ENCODE results near the gene TMEM245. TPM values are rescaled to one million over a fixed set of nuclear protein-coding genes. Genes with fewer than 3 reads are reported as not detected.

TMEM245 gene
- polyA plus RNA-seq, 1 experiment: 30.4 TPM

DNA sequence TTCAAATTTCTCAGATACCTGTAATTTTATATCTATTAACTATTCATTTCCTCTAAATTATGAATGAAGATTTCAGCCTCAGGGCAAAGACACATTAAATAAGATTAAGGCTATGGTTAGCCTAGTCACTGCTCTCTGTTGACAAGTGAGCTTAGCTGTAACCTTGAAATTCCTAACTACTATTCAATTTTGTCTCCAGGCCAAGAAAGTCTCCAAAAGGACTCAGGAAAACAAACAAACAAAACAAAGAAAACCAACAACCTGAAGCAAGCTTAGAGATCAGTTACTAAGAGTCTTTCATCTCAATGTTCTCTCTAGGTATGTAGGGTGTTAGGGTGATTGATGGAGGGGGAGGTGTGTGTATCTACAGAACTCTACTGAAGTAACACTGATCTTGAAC is 96.9 kb downstream of the TMEM245 start:
- CTCF ChIA-PET: no interaction called here
- DNase-seq (ENCODE audit: low read depth): no peak
- H3K4me3 ChIP-seq (ENCODE audit: low read depth, low read length): no peak overlapping the region
- POLR2A ChIA-PET: no interaction called here
- no peaks in the 10 kb centered on the region for H3K27me3 ChIP-seq (ENCODE audit: control insufficient read depth, insufficient read depth, low read length)
- H3K36me3 ChIP-seq (ENCODE audit: control insufficient read depth, insufficient read depth, low read length): peaks cover 1% of the 10 kb centered on the region; the same call in 1 of the 2 replicates
- TF ChIP-seq, protein P1, sequence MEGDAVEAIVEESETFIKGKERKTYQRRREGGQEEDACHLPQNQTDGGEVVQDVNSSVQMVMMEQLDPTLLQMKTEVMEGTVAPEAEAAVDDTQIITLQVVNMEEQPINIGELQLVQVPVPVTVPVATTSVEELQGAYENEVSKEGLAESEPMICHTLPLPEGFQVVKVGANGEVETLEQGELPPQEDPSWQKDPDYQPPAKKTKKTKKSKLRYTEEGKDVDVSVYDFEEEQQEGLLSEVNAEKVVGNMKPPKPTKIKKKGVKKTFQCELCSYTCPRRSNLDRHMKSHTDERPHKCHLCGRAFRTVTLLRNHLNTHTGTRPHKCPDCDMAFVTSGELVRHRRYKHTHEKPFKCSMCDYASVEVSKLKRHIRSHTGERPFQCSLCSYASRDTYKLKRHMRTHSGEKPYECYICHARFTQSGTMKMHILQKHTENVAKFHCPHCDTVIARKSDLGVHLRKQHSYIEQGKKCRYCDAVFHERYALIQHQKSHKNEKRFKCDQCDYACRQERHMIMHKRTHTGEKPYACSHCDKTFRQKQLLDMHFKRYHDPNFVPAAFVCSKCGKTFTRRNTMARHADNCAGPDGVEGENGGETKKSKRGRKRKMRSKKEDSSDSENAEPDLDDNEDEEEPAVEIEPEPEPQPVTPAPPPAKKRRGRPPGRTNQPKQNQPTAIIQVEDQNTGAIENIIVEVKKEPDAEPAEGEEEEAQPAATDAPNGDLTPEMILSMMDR (IDR thresholded peaks at IDR 0.05; ENCODE audit: insufficient read depth, low read depth, low read length): no peak

DNA sequence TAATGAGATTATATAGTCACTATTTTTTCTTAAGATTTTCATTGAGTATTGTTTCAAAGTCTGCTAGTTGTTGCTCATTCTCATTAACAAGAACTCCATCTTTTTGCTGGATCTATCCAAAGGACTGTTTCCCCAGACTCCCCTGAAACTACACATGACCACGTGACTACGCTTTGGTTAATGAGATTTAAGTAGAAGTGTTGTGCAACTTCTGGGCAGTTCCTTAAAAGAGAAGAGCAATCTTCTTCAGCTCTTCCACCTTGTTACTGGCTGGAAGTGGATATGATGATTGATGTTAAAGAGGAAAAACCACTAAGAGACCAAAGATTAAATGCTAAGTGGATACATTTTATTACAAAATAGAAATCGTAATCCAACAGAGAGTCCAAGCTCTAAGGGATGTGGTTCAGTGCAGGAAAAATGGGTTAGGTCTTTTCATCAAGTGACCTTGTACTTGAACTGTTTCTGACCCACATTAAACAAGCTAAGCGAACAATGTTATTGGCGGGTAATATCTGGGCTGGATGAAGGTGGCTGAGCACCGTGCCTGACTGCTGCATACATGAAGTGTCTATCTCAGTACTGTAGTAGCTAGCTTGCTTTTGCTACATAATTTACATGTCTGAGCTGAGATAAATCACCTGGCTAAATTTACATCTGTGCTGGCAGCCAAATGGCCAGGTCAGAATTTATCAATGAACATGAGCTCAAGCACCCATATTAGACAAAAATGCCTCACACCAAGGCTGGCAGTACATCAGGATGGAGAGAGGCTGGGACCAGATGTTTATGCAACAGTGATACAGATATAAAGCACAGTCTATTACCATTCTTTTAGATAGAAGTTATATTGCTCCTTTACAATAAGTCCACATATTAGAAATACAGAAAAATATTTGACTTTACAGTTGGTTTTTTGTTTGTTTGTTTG is 98.9 kb downstream of the TMEM245 start:
- POLR2A ChIA-PET: no interaction called here

DNA sequence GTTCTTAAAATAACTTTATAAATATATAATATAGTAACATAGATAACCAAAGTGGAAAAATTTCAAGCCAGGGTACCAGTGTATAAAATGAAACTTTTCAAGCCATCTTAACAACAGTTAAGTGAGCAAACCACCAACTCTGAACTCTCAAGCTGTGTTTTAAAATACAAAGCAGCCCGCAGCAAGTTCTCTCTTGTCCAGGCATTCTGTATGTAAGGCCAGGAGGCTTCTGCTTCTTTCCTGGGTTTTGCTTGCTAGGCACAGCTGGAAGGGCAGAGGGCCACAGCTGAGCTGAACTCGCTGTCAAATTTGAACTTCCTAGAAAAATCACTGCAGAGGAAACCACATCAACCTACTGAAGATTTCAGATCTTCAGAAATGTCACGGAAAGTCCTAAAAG is 99.6 kb downstream of the TMEM245 start:
- CTCF ChIA-PET: no interaction called here
- peaks cover 1% of the 10 kb centered on the region; the same call in 1 of the 2 replicates for H3K36me3 ChIP-seq (ENCODE audit: control insufficient read depth, insufficient read depth, low read length)
- H3K27me3 ChIP-seq (ENCODE audit: control insufficient read depth, insufficient read depth, low read length): no peaks in the 10 kb centered on the region
- no peak overlapping the region for H3K4me3 ChIP-seq (ENCODE audit: low read depth, low read length)
- POLR2A ChIA-PET: no interaction called here
- DNase-seq (ENCODE audit: low read depth): no peak
- TF ChIP-seq, protein P1 (IDR thresholded peaks at IDR 0.05; ENCODE audit: insufficient read depth, low read depth, low read length): no peak

More for the DNA sequence above, 98.9 kb downstream of the TMEM245 start:
- peaks cover 1% of the 10 kb centered on the region; the same call in 1 of the 2 replicates for H3K36me3 ChIP-seq (ENCODE audit: control insufficient read depth, insufficient read depth, low read length)
- no peaks in the 10 kb centered on the region for H3K27me3 ChIP-seq (ENCODE audit: control insufficient read depth, insufficient read depth, low read length)
- CTCF ChIA-PET: no interaction called here
- no peak for DNase-seq (ENCODE audit: low read depth)
- TF ChIP-seq, protein P1 (IDR thresholded peaks at IDR 0.05; ENCODE audit: insufficient read depth, low read depth, low read length): no peak
- no peak overlapping the region for H3K4me3 ChIP-seq (ENCODE audit: low read depth, low read length)

DNA sequence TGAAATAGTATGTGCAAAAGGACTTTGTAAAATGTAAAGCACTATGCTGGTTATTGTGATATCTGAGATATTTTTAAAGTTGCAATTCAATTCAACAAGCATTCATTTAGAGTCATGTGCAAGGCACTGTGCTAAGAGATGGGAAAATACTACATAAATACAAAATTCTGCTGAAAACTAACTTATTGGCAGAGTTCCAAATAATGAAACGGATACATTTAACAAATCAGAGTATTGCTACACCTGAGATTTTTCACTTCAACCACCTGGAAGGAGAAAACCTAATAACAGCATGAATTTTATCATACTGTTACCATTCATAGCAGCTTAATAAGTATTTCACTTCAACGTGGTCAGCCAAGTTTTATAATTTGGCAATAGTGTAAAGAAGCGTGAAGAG is 100.3 kb downstream of the TMEM245 start:
- H3K4me3 ChIP-seq (ENCODE audit: low read depth, low read length): no peak overlapping the region
- TF ChIP-seq, protein P1 (IDR thresholded peaks at IDR 0.05; ENCODE audit: insufficient read depth, low read depth, low read length): no peak
- H3K36me3 ChIP-seq (ENCODE audit: control insufficient read depth, insufficient read depth, low read length): peaks cover 1% of the 10 kb centered on the region; the same call in 1 of the 2 replicates
- no peak for DNase-seq (ENCODE audit: low read depth)
- POLR2A ChIA-PET: no interaction called here
- CTCF ChIA-PET: no interaction called here
- H3K27me3 ChIP-seq (ENCODE audit: control insufficient read depth, insufficient read depth, low read length): no peaks in the 10 kb centered on the region

DNA sequence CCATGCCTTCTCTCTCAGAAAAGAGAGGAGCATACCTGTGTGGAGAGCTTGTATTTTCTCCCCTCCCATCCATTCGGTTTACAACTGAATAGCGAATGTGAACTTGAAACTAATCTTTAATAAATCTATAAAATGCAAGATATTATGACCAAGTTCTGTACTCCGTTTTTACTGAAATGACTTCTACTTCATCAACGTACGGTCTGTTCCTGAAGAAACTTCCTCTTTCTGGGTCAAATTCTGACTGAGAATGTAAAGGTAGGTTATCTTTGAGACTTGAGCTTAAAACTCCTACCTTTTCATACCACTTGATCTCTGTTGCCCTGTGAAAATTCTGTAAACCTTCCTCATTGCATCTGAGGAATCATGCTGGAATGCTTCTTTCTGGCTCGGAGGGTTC is 102.3 kb downstream of the TMEM245 start:
- Histone ChIP-seq H3K4me3 (ENCODE audit: low read depth, low read length) (no peak overlapping the region), H3K27me3 (ENCODE audit: control insufficient read depth, insufficient read depth, low read length) (no peaks in the 10 kb centered on the region), H3K36me3 (ENCODE audit: control insufficient read depth, insufficient read depth, low read length) (peaks cover 1% of the 10 kb centered on the region; the same call in 1 of the 2 replicates)
- no peak for DNase-seq (ENCODE audit: low read depth)
- POLR2A ChIA-PET: no interaction called here
- CTCF ChIA-PET: interaction anchor here (1.1 kb wide), 1 partner anchor 35 kb away, joined by 3 read pairs; no protein-coding TSS in a partner anchor
- TF ChIP-seq, protein P1 (IDR thresholded peaks at IDR 0.05; ENCODE audit: insufficient read depth, low read depth, low read length): no peak
